Transverse colon (tissue), 4 donors: ENCODE data around the gene MAGI2.

Source experiments
- POLR2A ChIP-seq: fragments of 450-650 bp; IDR thresholded peaks from one replicate; pipeline ENCODE4 v1.6.1; 2016; ENCODE audit warnings: antibody characterized with exemption, mild to moderate bottlenecking, moderate library complexity
- POLR2AphosphoS5 ChIP-seq, 3 donors: sonication (generic); formaldehyde crosslinking; IDR thresholded peaks; one replicate each; pipeline ENCODE4 v1.6.1; 2016; ENCODE audit warnings: antibody characterized with exemption in 3 of 3
- TF ChIP-seq, protein P1 (sequence below), 5 experiments: fragments of 200-600 bp in 3 of 5; fragments of 450-650 bp in 2 of 5; sonication (generic) in 3 of 5; IDR thresholded peaks; 1 replicate in 2 of 5; 2 replicates in 3 of 5; pipeline ENCODE4 v1.5.1; 2016 to 2017; ENCODE audit warnings: antibody characterized with exemption in 5 of 5, inconsistent platforms in 3 of 5, mild to moderate bottlenecking in 2 of 5, moderate library complexity in 1 of 5

DNA sequence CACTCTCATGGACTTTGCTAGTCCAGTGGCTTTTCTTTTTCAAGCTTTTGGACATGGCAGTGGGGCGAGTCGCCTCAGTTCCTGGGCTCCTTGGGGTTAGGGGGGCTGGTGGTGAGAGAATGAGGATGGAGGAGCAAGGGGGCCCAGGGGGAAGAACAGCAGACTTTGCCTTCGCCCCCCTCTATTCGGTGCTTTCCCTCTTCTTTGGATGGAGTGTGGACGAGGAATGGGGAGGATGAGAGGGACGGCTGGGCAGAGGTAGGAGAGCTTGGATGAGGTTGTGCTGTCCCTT, 255 bp downstream of the MAGI2 start:
- no peak for TF ChIP-seq POLR2A
- TF ChIP-seq, protein P1, sequence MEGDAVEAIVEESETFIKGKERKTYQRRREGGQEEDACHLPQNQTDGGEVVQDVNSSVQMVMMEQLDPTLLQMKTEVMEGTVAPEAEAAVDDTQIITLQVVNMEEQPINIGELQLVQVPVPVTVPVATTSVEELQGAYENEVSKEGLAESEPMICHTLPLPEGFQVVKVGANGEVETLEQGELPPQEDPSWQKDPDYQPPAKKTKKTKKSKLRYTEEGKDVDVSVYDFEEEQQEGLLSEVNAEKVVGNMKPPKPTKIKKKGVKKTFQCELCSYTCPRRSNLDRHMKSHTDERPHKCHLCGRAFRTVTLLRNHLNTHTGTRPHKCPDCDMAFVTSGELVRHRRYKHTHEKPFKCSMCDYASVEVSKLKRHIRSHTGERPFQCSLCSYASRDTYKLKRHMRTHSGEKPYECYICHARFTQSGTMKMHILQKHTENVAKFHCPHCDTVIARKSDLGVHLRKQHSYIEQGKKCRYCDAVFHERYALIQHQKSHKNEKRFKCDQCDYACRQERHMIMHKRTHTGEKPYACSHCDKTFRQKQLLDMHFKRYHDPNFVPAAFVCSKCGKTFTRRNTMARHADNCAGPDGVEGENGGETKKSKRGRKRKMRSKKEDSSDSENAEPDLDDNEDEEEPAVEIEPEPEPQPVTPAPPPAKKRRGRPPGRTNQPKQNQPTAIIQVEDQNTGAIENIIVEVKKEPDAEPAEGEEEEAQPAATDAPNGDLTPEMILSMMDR (IDR thresholded peaks at IDR 0.05) = no peak
- TF ChIP-seq POLR2AphosphoS5 (IDR thresholded peaks at IDR 0.05) = no peak
